PC-9 (cell line): Measurements from ENCODE around the gene NR2C2.

Source experiments
- CTCF ChIP-seq: fragments of 200-600 bp; sonication (generic); conservative IDR thresholded peaks from 2 replicates; pipeline ENCODE4 v1.6.1; 2017; ENCODE audit warnings: mixed run types, antibody characterized with exemption, mild to moderate bottlenecking, moderate library complexity
- EZH2 ChIP-seq: fragments of 200-600 bp; sonication (generic); IDR thresholded peaks from 2 replicates; pipeline ENCODE4 v1.8.0; 2017; ENCODE audit warnings: antibody characterized with exemption, low read depth

GRCh38 chr3:15033103-15033502, 85.7 kb downstream of the NR2C2 start:
- TF ChIP-seq CTCF = no peak
- no peak for TF ChIP-seq EZH2
